Erythroblast (primary cell): Measurements from ENCODE around the gene ZMIZ1.

ENCODE experiments used
- GATA1 ChIP-seq: IDR thresholded peaks from 2 replicates; pipeline ENCODE4 v1.6.1; 2011; ENCODE audit warnings: low read depth, mild to moderate bottlenecking, control low read depth, low read length, moderate library complexity
- POLR2A ChIP-seq: IDR thresholded peaks from 2 replicates; pipeline ENCODE4 v1.6.1; 2011; ENCODE audit warnings: mild to moderate bottlenecking, low read length

- no peak for TF ChIP-seq POLR2A
- no peak for TF ChIP-seq GATA1
Observed at GRCh38 chr10:79042639-79043411, 25.9 kb upstream of the ZMIZ1 start.
